ENCODE measurements around the gene ZNF333. TPM values are rescaled to one million over a fixed set of nuclear protein-coding genes. Genes with fewer than 3 reads are reported as not detected.

Gene ZNF333
- total RNA-seq, 2 donors from 2014 or later: 16.2 to 19.8 TPM

- TF ChIP-seq CTCF (conservative IDR thresholded peaks at IDR 0.05): no peak
- 72 to 77% methylated on average over 6 of the region's 6 CpGs for WGBS, 2 experiments (ENCODE audit: insufficient coverage in 1 of 2, insufficient read length in 1 of 2)
- Histone ChIP-seq H3K4me3 (ENCODE audit: low read length) (no peak within 1 kb of the TSS), H3K27me3 (ENCODE audit: control insufficient read depth, insufficient read depth, low read length, poor library complexity, severe bottlenecking) (no peaks in the 10 kb centered on the region), H3K27ac (ENCODE audit: low read depth, low read length) (no peak within 1 kb of the TSS), H3K4me1 (ENCODE audit: control insufficient read depth, insufficient read depth, low read length) (no peaks in the 10 kb centered on the region), H3K9me3 (ENCODE audit: control insufficient read depth, low read length) (peaks cover 14% of the 10 kb centered on the region), H3K9ac (ENCODE audit: extremely low read depth, low read length, poor library complexity, severe bottlenecking) (no peak within 1 kb of the TSS), H3K36me3 (ENCODE audit: control insufficient read depth, insufficient read depth, low read length) (no peaks in the 10 kb centered on the region)
- H3K27ac Mint-ChIP-seq: no peak within 1 kb of the TSS
- peaks cover 56% of the 10 kb centered on the region for H3K9me3 Mint-ChIP-seq
- peaks cover 3% of the 10 kb centered on the region for H3K27me3 Mint-ChIP-seq (ENCODE audit: insufficient read depth)
- H3K4me3 Mint-ChIP-seq: no peak within 1 kb of the TSS
- H3K4me1 Mint-ChIP-seq: no peaks in the 10 kb centered on the region
- no peak for DNase-seq
- no peaks in the 10 kb centered on the region for H3K36me3 Mint-ChIP-seq (ENCODE audit: low read depth)
These were observed 15.1 kb upstream of the ZNF333 start, which contains the start of gene ADGRE3 for GRCh38 chr19:14674764-14675163. Gene ADGRE3, minus strand, starts transcription at chr19:14674844. Its CDS starts 74 bp downstream, at chr19:14674770.

GRCh38 chr19:14676762-14677161 lies 13.1 kb upstream of the ZNF333 start:
- Mint-ChIP-seq H3K4me3 (no peak overlapping the region), H3K27me3 (ENCODE audit: insufficient read depth) (peaks cover 3% of the 10 kb centered on the region), H3K36me3 (ENCODE audit: low read depth) (no peaks in the 10 kb centered on the region), H3K4me1 (no peaks in the 10 kb centered on the region), H3K27ac (no peak overlapping the region), H3K9me3 (peaks cover 37% of the 10 kb centered on the region)
- TF ChIP-seq CTCF (conservative IDR thresholded peaks at IDR 0.05): no peak
- Histone ChIP-seq H3K27ac (ENCODE audit: low read depth, low read length) (no peak overlapping the region), H3K9me3 (ENCODE audit: control insufficient read depth, low read length) (no peaks in the 10 kb centered on the region), H3K27me3 (ENCODE audit: control insufficient read depth, insufficient read depth, low read length, poor library complexity, severe bottlenecking) (no peaks in the 10 kb centered on the region), H3K4me3 (ENCODE audit: low read length) (no peak overlapping the region), H3K36me3 (ENCODE audit: control insufficient read depth, insufficient read depth, low read length) (no peaks in the 10 kb centered on the region), H3K9ac (ENCODE audit: extremely low read depth, low read length, poor library complexity, severe bottlenecking) (no peak overlapping the region), H3K4me1 (ENCODE audit: control insufficient read depth, insufficient read depth, low read length) (no peaks in the 10 kb centered on the region)
- no peak for DNase-seq
- WGBS, 2 experiments (ENCODE audit: insufficient coverage in 1 of 2, insufficient read length in 1 of 2): 69 to 77% methylated on average over 9 to 10 of the region's 10 CpGs

GRCh38 chr19:14677464-14677863 lies 12.4 kb upstream of the ZNF333 start:
- Histone ChIP-seq H3K27ac (ENCODE audit: low read depth, low read length) (no peak overlapping the region), H3K36me3 (ENCODE audit: control insufficient read depth, insufficient read depth, low read length) (no peaks in the 10 kb centered on the region), H3K9ac (ENCODE audit: extremely low read depth, low read length, poor library complexity, severe bottlenecking) (no peak overlapping the region), H3K9me3 (ENCODE audit: control insufficient read depth, low read length) (no peaks in the 10 kb centered on the region), H3K27me3 (ENCODE audit: control insufficient read depth, insufficient read depth, low read length, poor library complexity, severe bottlenecking) (no peaks in the 10 kb centered on the region), H3K4me1 (ENCODE audit: control insufficient read depth, insufficient read depth, low read length) (no peaks in the 10 kb centered on the region), H3K4me3 (ENCODE audit: low read length) (no peak overlapping the region)
- Mint-ChIP-seq H3K4me3 (no peak overlapping the region), H3K27ac (no peak overlapping the region), H3K9me3 (peaks cover 32% of the 10 kb centered on the region), H3K27me3 (ENCODE audit: insufficient read depth) (peaks cover 7% of the 10 kb centered on the region), H3K36me3 (ENCODE audit: low read depth) (no peaks in the 10 kb centered on the region), H3K4me1 (no peaks in the 10 kb centered on the region)
- no peak for DNase-seq
- no peak for TF ChIP-seq CTCF (conservative IDR thresholded peaks at IDR 0.05)
- 80 to 88% methylated on average over 4 of the region's 6 CpGs for WGBS, 2 experiments (ENCODE audit: insufficient coverage in 1 of 2, insufficient read length in 1 of 2)
